ENCODE data around the gene G6PC1.
"Not testable (repeated sequence)": the region's sequence is repeated elsewhere in the genome, so short reads cannot be mapped to it uniquely, and the experiment has no call there.

Gene G6PC1

GRCh38 chr17:42873932-42874695 is 26.5 kb upstream of the G6PC1 start:
- not testable (repeated sequence) for DNase-seq

DNA sequence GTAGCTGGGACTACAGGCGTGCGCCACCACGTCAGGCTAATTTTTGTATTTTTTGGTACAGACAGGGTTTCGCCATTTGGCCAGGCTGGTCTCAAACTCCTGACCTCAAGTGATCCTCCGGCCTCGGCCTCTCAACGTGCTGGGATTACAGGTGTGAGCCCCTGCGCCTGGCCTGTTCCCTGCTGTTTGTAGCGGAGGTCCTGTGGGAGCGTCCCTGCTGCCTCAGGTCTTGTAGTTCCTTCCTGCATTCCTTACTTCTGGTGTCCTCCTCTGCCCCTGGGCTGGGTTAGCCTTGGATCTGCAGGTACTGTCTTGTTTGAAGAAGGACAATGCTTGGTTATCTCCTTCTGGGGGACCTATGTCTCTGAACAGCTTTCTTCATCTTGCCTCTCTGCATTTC is 23.6 kb upstream of the G6PC1 start:
- DNase-seq = no peak

DNA sequence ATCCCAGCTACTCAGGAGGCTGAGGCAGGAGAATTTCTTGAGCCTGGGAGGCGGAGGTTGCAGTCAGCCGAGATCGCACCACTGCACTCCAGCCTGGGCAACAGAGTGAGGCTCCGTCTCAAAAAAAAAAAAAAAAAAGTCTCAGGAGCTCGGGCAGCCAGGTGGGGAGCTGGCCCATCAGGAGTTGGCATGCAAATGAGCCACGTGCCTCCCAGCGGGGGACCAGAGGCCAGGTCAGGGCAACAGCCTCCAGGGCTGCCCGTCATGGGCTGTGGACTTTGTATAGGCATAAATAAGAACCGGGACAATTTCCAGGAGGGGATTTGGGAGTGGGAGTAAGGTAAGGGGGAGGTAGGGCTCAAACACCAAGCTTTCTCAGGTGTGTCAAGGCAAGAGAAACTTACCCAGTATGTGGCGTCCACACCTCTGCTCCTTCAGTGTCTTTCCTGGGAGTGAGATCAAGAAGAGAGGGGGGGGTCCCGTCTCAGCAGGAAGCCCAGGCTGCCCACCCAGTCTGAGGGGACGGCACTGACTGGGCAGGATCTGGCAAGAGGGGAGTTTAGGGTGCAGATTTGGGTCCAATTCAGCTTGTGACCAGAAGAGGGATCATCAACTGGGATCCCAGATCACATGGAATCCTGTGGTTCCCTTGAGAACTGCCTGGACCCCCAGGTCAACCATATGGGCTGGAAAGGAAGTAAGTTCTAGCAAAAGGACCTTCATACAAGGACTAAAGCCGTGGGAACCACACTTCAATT is 22.3 kb upstream of the G6PC1 start:
- peak; percentile 83 for DNase-seq

DNA sequence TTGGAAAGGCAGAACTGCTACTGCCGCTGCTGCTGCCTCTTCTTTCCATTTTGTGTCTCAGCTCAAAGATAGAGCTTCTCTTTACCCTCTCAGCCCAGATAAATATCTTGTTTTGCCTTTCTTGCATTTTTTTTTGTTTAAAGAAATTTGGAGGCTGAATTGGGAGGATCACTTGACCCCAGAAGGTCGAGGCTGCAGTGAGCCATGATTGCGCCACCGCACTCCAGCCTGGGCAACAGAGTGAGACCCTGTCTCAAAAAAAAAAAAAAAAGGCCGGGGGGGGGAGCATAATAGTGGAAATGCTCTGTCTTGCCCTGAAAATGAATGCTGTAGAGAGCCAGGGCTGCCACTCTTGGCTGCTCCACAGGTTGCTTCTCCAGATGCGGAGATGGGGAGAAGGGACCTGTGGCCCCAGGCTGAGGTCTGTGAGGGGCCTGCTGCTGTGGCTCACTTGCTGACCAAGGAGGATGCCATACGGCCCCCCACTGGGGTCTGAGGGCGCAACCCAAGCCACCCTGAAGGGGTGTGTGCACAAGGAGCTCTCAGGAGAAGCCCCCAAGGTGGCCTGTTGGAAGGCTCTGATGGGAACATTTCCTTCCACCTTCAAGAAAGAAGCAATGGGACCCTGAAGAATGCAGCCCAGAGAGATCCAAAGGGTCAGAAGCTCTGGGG is 21.5 kb upstream of the G6PC1 start:
- DNase-seq = no peak

DNA sequence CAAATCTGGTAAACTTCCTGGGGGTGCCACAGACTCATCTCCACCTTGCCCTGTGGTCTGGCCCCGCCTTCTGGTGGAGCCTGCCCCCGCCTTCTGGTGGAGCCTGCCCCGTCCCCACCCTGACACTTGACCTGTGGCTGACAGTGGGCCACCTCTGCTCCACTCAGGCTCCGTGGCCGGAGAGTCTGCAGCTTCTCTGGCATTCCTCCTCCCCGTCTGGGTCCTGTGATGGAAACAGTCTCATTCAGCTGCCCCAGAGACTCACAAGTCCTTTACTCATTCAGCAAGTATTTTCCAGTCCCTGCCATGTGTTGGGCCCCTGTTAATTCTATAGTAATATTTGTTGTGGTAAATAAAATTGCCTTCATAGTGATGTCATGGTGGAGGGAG is 21.0 kb upstream of the G6PC1 start:
- no peak for DNase-seq

DNA sequence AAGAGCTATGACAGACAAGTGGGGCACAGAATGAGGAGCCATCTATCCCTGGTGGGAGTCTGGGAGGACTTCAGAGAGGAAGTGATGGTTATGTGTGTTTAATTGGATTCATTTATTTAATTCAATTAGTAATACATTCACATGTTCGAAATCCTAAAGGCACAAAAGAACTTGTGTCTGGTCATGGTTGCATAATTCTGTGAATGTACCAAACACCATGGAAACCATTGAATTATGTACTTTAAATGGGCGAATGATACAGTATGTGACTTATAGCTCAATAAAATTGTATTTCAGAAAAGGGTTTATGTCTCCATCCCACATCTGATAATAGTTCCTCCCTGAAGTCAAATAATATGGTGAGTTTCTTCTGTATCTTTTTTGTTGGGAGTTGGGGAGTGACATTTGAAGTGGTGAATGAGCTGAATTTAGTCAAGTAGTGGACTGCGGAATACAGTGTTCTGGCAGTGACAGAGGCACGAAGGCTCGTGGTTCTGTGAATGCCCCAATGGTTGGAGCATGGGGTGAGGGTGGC is 19.8 kb upstream of the G6PC1 start:
- no peak for DNase-seq

DNA sequence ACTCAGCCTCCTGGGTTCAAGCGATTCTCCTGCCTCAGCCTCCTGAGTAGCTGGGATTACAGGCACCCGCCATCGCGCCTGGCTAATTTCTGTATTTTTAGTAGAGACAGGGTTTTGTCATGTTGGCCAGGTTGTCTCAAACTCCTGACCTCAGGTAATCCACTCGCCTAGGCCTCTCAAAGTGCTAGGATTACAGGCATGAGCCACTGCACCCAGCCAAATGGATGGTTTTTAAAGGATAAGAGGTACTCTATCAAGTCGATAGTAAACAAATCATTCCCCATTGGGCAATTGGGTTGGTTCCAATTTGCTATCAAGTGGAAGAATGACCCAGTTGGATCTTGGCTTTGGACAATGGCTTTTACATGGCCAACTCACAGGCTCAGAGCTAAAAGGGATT is 18.9 kb upstream of the G6PC1 start:
- DNase-seq = not testable (repeated sequence)

DNA sequence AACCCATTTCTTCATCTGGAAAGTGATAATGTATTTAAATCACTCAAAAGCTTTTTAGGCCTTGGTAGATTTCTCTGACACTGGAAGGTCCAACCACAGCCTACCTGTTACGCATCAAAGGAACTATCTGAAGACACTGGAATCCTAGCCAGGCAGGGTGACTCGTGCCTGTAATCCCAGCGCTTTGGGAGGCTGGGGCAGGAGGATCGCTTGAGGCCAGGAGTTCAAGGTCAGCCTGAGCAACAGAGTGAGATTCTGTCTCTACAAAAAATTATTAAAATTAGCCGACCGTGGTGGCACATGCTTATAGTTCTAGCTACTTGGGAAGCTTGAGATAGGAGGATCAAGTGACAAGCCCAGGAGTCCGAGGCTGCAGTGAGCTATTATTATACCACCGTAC is 18.4 kb upstream of the G6PC1 start:
- DNase-seq = no peak

DNA sequence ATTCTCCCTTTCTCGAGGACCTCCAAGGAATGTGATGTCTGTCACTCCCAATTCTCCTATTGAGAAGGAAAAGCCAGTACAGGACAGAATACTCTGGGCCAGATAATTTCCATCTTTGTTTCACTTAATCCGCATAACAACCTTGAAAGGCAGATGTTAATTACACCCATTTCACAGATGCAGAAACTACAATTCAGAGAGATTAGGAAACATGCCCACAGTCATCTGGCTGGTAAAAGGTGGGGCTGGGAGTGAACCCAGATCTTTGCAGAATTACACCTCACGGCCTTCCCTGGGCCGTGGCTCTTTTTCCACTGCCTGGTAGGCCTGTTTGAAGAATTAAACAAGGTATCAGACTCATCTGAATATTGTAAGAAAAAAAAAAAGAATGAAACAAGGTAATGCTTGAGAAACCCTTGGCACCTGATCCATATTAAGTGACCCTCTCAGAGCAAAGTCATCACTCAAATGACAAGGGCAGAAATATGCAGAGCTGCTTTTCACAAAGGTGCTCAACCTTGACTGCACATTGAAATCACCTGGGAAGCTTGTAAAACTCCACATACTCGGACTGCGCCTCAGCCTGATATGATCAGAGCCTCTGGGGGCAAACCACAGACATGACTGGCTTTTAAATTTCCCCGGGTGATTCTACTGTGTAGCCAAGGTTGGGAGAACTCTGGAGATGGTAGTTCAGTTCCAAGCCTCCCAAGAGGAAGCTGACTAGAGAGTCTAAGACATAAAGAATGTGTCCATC is 16.6 kb upstream of the G6PC1 start:
- DNase-seq = no peak

DNA sequence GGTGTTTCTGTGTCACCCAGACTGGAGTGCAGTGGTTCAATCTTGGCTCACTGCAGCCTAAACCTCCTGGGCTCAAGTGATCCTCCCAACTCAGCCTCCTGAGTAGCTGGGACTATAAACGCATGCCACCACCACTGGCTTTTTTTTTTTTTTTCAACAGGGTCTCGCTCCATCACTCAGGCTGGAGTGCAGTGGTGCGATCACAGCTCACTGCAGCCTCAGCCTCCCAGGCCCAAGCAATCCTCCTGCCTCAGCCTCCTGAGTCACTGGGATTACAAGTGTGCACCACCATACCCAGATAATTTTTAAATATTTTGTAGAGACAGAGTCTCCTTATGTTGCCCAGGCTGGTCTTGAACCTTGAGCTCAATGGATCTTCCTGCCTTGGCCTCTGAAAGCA is 14.8 kb upstream of the G6PC1 start:
- not testable (repeated sequence) for DNase-seq

- DNase-seq = no peak
Measured at GRCh38 chr17:42886283-42887176, 14.1 kb upstream of the G6PC1 start.

DNA sequence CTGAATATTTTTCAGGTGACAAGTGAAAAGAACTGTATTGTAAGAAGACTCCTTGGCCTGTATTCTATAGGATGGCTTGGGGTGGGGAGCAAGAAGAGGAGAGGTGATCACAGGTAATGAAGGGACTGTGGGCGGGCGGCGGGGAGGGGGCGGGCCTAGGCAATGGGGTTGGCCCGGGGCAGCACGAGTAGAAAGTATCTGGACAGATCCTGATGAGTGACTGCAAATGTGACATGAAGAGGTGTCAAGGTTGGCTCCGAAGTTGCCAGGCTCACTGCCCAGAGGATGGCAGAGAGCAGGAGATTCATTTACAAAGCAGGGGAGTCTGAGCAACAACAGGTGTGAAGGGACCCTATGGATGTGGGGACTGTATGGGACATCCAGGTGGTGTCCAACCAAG is 10.8 kb upstream of the G6PC1 start:
- DNase-seq = no peak

GRCh38 chr17:42891539-42892152 is 9.0 kb upstream of the G6PC1 start:
- peak; percentile 13 for DNase-seq

- no peak for DNase-seq
Measured at GRCh38 chr17:42893359-42893758, 7.2 kb upstream of the G6PC1 start.

DNA sequence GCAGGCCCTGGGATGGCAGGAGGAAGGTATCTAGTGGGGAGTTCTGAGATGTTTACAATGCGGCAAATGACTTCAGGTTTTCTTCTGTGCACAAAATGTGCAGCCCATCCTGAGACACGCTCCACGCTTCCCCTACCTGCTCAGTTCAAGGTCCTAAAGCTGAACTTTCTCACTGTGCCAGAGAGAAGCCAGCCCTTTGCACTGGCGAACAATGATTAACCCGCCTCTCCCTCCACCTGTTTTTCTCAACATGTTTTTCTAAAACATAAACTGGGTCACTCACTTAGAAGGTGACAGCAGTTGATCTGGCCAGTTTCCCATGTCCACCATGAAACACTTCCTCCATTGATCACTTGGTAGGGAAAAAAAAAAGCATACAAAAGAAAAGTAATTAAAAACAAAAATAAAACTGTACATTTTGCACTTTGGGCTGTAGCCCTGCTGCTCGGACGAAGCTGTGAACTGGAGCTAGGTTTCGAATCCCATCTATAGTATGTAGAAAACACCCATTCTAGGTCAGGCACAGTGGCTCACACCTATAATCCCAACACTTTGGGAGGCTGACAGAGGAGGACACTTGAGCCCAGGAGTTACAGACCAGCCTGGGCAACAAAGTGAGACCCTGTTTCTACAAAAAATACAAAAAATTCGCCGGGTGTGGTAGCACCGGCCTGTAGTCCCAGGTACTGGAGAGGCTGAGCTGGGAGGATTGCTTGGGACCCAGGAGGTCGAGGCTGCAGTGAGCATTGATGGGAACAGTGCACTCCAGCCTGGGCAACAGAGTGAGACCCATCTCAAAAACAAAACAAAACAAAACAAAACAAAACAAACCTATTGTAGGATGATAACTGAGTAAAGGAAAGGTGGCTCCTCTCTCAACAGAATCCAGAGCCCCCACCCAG is 6.1 kb upstream of the G6PC1 start:
- DNase-seq = no peak

DNA sequence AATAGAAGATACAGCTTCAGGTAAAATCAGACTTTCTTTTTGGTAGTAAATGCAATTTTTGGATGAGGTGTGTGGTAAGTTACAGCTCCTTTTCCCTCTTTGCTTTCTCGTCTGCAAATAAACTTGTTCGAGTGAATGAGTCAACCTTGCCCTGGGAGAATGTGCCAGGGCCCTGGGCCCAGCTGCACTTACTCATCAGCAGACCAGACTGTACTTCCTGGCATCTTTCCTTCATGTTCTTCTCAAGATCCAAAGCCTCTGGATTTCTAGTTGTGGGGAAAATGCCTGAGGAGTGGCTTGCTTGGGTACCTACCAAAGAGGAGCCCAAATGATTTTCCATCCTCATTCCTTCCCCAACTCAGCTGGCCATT is 5.4 kb upstream of the G6PC1 start:
- no peak for DNase-seq

DNA sequence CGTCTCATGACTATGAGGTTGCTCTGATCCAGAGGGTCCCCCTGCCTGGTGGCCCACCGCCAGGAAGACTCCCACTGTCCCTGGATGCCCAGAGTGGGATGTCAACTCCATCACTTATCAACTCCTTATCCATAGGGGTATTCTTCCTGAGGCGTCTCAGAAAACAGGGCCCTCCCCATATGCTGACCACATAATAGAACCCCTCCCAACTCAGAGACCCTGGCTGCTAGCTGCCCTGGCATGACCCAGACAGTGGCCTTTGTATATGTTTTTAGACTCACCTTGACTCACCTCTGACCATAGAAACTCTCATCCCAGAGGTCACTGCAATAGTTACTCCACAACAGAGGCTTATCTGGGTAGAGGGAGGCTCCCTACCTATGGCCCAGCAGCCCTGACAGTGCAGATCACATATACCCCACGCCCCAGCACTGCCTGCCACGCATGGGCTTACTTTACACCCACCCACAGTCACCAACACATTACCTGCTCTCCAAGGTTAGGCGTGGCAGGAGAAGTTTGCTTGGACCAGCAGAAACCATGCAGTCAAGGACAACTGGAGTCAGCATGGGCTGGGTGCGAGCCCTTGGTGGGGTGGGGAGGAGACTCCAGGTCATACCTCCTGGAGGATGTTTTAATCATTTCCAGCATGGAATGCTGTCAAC is 2.3 kb upstream of the G6PC1 start:
- no peak for DNase-seq

- DNase-seq = not testable (repeated sequence)
Measured at GRCh38 chr17:42899981-42900380, 618 bp upstream of the G6PC1 start.

- DNase-seq = no peak
Measured at GRCh38 chr17:42901535-42902229, 1.1 kb downstream of the G6PC1 start.
